Measurements from ENCODE around the gene PUSL1. TPM values are rescaled to one million over a fixed set of nuclear protein-coding genes. Genes with fewer than 3 reads are reported as not detected.

PUSL1 gene
- total RNA-seq, 6 experiments from 2014 or later, result 5.6 to 21.6 (median 8.4) TPM

DNA sequence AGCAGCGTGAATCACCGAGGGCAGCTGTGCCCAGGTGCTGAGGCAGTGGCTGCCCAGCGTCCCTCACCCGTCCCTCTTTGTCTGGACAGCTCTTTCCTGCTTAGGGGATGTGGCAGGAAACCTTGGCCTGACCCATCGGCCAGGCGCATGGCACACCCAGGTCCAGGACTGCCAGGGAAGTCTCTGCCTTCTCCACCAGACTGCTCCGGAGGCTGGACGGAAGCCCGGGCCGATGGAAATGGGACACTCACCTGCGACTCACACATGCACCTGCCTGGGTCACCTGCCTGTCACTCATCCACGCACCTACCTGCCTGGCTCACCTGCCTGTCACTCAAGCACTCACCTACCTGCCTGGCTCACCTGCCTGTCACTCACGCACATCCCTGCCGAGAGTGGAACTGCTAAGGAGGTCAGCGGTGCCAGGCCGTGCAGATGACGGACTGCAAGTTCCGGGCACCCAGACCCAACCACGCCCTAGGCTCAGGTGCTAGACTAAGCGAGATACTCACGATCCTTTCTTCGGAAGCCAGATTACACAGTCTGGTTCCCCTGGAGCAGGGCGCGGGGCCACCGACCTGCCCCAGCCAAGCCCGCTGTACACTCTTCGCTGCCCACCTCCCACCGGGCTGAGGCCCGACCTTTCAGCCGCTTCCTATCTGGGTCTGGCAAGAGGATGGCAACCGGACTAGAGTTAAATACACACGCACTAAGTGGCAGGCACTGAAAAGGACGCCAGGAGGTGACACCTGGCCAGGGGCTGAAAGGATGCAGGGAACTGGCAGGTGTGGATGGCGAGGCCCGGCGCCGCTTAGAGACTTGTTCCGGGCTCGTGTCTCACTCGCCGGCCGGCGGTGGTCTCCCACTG is 35.8 kb upstream of the PUSL1 start:
- peaks cover 0 to 22% (median 10%) of the 10 kb centered on the region in 4 donors for H3K4me1 ChIP-seq

DNA sequence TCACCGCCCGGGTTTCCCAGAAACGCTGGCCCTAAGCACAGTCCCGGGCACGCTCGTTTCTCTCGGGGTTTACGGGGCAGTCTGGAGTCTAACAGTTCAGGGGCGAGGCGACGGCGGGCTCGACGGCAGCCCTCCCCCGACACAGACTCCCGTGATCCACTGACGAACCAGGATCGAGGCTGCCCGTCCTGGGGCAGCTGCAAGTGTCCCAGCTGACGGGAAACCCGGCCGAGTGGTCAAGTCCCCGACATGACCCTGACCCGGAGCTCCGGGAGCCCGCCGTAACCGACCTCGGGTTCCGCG is 35.2 kb upstream of the PUSL1 start:
- intact Hi-C loops (cut with DNase I), result no loop called here
- no peaks in the 10 kb centered on the region for H3K9me3 ChIP-seq
- peaks cover 0 to 22% (median 10%) of the 10 kb centered on the region in 4 donors for H3K4me1 ChIP-seq
- WGBS (ENCODE audit: insufficient coverage, low coverage, low lambda C conversion rate, missing lambda C conversion rate), result no CpG with 5 or more reads among the region's 31 CpGs
- H3K27me3 ChIP-seq, result no peaks in the 10 kb centered on the region
- no peaks in the 10 kb centered on the region for H3K36me3 ChIP-seq
- DNase-seq (peak in 2 of 3 donors; percentile 50 to 64), ATAC-seq (no peak)
- TF ChIP-seq, protein P1, sequence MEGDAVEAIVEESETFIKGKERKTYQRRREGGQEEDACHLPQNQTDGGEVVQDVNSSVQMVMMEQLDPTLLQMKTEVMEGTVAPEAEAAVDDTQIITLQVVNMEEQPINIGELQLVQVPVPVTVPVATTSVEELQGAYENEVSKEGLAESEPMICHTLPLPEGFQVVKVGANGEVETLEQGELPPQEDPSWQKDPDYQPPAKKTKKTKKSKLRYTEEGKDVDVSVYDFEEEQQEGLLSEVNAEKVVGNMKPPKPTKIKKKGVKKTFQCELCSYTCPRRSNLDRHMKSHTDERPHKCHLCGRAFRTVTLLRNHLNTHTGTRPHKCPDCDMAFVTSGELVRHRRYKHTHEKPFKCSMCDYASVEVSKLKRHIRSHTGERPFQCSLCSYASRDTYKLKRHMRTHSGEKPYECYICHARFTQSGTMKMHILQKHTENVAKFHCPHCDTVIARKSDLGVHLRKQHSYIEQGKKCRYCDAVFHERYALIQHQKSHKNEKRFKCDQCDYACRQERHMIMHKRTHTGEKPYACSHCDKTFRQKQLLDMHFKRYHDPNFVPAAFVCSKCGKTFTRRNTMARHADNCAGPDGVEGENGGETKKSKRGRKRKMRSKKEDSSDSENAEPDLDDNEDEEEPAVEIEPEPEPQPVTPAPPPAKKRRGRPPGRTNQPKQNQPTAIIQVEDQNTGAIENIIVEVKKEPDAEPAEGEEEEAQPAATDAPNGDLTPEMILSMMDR (IDR thresholded peaks at IDR 0.05), result no peak
- no peak for TF ChIP-seq POLR2A (IDR thresholded peaks at IDR 0.05)
- peak overlapping the region; percentile 47 to 74 (median 60) for H3K27ac ChIP-seq
- peak overlapping the region; percentile 82 to 97 (median 91) for H3K4me3 ChIP-seq

More for the DNA sequence above, 35.8 kb upstream of the PUSL1 start:
- peak in 2 of 3 donors; percentile 49 to 57 for DNase-seq
- ATAC-seq, result peak in 1 of 4 donors; percentile 17
- 7% methylated on average over 26 of the region's 43 CpGs for WGBS (ENCODE audit: insufficient coverage, low coverage, low lambda C conversion rate, missing lambda C conversion rate)
- Histone ChIP-seq H3K9me3 (no peaks in the 10 kb centered on the region), H3K36me3 (peaks cover 0 to 2% (median 0%) of the 10 kb centered on the region in 4 donors), H3K4me3 (peak overlapping the region; percentile 82 to 97 (median 91)), H3K27me3 (no peaks in the 10 kb centered on the region), H3K27ac (peak overlapping the region; percentile 47 to 74 (median 60))
- no peak for TF ChIP-seq POLR2A (IDR thresholded peaks at IDR 0.05)
- TF ChIP-seq, protein P1 (IDR thresholded peaks at IDR 0.05), result no peak
- intact Hi-C loops (cut with DNase I), result no loop called here

DNA sequence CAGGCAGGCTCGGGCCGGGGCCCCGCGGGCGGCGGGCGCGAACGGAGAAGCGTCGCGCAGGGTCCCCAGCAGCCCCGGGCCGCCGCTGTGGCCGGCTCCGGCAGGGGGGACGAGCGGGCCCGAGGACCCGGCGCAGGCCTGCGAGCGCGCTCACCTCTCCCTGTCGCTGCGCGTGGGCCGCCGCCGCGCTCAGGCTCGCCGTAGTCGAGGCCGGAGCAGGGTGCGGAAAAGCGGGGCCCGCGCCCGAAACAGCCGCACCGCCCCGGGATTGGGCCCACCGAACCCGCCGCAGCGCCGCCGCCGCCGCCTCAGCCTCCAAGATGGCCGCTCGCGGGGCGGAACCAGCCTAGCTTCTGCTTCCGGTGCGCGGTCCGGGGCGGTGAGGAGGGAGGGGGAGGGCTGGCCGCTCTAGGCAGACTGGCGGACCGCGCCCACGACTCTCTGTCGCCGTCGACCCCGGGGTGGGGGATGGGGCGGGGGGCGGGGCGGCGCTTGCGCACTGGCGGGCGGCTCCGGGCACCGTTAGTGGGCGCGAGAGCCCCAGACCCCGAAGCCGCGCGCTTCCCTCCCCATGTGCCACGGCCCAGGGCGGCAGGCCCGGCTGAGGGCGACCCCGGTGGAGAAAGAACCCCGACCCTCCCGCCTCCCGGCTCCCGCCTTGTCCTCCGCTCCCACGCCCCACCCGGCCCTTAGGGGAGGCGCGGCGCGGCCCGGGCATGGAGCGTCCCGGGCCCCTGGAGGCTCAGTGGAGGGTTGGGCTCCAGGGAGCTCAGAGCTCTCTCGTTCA is 34.7 kb upstream of the PUSL1 start, which contains the start of gene UBE2J2:
Gene UBE2J2 (minus strand): TSS at position 343 of the 787 bp plus-strand sequence. CDS start 5,862 bp downstream, outside the sequence.
- TF ChIP-seq POLR2A (IDR thresholded peaks at IDR 0.05), result peak; percentile 52
- TF ChIP-seq, protein P1 (IDR thresholded peaks at IDR 0.05), result no peak
- ATAC-seq (peak; percentile 96 to 99 (median 97)), DNase-seq (peak; percentile 95 to 96 (median 96))
- no peaks in the 10 kb centered on the region for H3K9me3 ChIP-seq
- H3K4me3 ChIP-seq, result peak within 1 kb of the TSS; percentile 82 to 97 (median 91)
- no peaks in the 10 kb centered on the region for H3K27me3 ChIP-seq
- H3K36me3 ChIP-seq, result no peaks in the 10 kb centered on the region
- H3K4me1 ChIP-seq, result peaks cover 0 to 22% (median 10%) of the 10 kb centered on the region in 4 donors
- 0% methylated on average over 13 of the region's 105 CpGs for WGBS (ENCODE audit: insufficient coverage, low coverage, low lambda C conversion rate, missing lambda C conversion rate)
- peak within 1 kb of the TSS; percentile 47 to 75 (median 74) for H3K27ac ChIP-seq
- intact Hi-C loops (cut with DNase I), result no loop called here

DNA sequence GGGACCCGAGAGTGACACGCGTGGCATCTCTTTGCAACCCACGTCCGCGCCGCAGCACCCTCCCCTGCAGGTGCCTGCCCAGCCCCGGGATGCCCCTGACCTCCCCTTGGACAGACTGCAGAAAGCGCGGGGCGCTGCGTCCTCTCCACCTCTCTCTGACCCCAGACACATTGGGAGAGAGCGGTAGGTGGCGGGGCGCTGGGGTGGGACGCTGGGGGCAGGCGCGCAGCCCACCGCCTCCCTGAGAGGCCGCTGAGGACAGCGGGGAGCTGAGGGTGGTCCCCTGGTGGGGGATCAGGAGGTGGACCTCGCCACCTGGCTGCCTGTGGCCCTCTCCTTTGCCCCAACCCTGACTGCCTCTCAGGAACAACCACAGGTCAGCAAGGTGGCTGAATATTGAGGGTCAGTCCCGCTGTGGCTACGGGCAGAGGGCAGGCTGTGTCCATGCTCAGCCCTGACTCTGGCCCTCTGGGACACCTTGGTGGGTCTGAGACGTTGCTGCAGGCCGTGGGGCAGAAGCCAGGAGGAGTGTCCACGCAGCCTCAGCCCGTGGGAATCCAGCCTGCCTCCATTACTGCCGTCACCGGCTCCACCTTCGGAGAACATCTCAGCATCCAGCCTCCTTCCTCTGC is 34.0 kb upstream of the PUSL1 start:
- H3K4me3 ChIP-seq, result peak overlapping the region; percentile 82 to 97 (median 91)
- H3K27ac ChIP-seq, result peak overlapping the region in 2 of 3 donors; percentile 74 to 75
- no peaks in the 10 kb centered on the region for H3K27me3 ChIP-seq
- DNase-seq (peak in 1 of 3 donors; percentile 66), ATAC-seq (peak in 3 of 4 donors; percentile 3 to 30 (median 14))
- TF ChIP-seq, protein P1 (IDR thresholded peaks at IDR 0.05), result no peak
- no peak for TF ChIP-seq POLR2A (IDR thresholded peaks at IDR 0.05)
- no peaks in the 10 kb centered on the region for H3K9me3 ChIP-seq
- peaks cover 0 to 22% (median 10%) of the 10 kb centered on the region in 4 donors for H3K4me1 ChIP-seq
- no CpG with 5 or more reads among the region's 31 CpGs for WGBS (ENCODE audit: insufficient coverage, low coverage, low lambda C conversion rate, missing lambda C conversion rate)
- intact Hi-C loops (cut with DNase I), result no loop called here
- H3K36me3 ChIP-seq, result no peaks in the 10 kb centered on the region

All from right lobe of liver (tissue), 6 donors.